HG03558 (cell line): ENCODE data around the gene IMPACT.
A peak's percentile ranks its signal among the peaks of the same experiment; 100 is the strongest.

ENCODE experiments used
- ATAC-seq: cut with Tn5 transposase; IDR thresholded peaks from one replicate; pipeline ENCODE4 v1.9.1; 2021; ENCODE audit warnings: moderate number of reproducible peaks; ENCODE audit not compliant: unreplicated experiment; ENCODE audit errors: extremely low read depth

The IMPACT gene, protein sequence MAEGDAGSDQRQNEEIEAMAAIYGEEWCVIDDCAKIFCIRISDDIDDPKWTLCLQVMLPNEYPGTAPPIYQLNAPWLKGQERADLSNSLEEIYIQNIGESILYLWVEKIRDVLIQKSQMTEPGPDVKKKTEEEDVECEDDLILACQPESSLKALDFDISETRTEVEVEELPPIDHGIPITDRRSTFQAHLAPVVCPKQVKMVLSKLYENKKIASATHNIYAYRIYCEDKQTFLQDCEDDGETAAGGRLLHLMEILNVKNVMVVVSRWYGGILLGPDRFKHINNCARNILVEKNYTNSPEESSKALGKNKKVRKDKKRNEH

DNA sequence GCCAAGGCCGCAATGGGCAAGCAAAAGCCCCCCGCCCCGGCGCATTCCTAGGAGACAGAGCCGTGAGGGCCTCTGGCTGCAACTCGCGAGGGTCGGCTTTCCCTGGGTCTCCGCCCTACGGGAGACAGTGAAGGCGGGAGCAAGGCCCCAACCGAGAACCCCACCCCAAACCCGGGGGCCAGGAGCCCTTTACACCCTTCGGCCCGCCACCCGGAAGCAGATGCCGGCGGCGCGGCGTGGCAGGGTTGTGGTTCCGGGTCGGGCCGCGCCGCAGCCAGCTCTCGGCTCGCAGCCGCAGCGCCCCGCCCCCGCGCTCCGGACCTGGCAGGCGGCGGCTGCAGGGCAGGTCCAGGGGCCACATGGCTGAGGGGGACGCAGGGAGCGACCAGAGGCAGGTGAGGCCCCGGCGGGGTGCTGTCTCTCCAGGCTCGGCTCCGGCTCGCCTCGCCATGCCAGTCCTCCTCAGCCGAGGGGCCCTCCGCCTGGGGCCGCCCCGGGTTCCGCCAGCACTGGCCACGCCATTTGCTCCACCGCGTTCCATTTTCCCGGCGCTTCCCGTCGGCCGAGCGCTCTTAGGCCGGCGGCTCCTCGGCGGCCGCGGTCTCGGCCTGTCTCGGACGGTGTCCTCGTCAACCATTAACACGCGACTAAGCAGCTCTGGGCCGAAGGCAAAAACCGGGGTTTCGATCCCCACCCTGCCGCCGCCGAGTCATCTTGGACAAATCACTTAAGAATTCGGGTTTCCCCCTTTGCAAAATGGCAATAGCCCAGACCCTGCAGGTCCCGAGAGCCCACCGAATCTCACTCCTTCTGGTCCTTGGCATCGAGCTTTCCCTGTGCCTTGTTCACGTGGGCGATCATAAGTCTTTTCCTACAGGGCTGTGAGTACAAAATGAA lies at the start of gene IMPACT:
Gene IMPACT (plus strand): TSS at position 273 of the 897 bp plus-strand sequence. CDS start 87 bp downstream, at position 360.
- peak; percentile 73 for ATAC-seq

- ATAC-seq: no peak
Observed at GRCh38 chr18:24378598-24378997, 47.9 kb upstream of the IMPACT start.

DNA sequence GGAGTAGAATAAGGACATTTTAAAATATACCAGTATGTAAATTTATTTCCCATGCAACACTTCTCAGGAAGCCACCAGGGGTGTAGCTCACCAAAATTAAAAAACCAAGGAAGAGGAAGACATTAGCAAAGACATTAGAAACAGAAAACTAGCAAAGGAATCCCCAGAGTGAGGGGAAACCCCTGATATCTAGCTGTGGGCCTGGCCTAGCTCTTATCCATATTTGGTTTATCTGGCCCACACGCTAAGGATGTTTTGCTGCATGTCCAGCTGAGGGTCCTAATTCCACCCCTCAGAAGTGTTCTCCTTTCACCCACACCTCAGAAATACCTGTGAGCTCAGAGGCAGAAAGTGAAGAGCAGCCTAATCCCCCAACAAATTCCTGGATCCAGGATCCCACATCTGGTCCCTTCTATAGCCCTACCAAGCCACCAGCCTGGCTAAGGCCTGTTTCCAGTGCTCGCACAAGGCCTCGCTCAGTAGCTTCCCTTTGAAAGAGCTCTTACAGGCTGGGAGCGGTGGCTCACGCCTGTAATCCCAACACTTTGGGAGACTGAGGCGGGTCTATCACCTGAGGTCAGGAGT lies 46.2 kb upstream of the IMPACT start:
- ATAC-seq: no peak

DNA sequence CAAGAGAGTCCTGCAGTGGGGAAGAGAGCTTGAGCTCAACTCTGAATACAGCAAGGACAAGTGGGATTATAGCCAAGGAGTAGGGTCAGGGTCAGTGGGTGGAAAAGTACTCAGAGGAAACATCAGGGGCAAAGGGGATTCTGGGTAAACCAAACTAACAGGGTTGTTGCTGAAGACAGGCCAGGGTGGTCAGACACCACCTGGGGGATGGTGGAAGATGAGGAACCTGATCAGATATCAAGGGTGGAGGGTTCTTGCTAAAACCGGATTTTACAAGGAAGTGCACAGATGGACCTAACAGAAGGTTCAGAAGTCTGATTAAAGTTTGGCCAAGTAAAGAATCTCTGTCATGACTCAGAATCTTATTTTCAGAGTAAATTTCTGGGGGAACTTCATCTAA lies 45.3 kb upstream of the IMPACT start:
- no peak for ATAC-seq

DNA sequence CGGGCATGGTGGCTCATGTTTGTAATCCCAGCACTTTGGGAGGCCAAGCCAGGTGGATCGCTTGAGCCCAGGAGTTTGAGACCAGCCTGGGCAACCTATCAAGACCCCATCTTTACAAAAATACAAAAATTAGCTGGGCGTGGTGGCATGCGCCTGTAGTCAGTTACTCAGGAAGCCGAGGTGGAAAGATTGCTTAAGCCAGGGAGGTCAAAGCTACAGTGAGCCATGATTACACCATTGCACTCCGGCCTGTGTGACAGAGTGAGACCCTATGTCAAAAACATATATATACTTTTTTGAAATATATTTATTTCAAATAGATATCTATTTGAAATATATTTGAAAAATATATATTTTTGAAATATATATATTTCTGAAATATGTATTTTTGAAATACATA lies 39.8 kb upstream of the IMPACT start:
- ATAC-seq: no peak

DNA sequence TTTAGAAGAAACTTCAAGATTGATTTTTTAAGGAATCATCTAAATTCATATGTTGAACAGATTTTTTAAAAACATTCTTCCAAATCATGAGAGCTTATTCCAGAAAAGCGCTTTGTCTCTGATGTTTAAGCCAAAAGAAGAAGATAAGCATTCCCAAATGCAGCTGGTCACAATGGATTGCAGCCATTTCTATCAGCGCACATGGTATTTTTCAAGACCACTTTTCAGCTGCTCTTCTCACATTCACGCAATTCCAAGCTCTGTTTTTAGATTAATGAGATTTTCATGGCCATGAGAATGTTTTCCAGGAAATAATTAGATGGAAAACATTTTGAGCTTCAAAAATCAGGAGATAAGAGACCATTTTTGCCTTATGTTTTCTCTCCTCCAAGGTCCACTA lies 37.5 kb upstream of the IMPACT start:
- ATAC-seq: no peak

DNA sequence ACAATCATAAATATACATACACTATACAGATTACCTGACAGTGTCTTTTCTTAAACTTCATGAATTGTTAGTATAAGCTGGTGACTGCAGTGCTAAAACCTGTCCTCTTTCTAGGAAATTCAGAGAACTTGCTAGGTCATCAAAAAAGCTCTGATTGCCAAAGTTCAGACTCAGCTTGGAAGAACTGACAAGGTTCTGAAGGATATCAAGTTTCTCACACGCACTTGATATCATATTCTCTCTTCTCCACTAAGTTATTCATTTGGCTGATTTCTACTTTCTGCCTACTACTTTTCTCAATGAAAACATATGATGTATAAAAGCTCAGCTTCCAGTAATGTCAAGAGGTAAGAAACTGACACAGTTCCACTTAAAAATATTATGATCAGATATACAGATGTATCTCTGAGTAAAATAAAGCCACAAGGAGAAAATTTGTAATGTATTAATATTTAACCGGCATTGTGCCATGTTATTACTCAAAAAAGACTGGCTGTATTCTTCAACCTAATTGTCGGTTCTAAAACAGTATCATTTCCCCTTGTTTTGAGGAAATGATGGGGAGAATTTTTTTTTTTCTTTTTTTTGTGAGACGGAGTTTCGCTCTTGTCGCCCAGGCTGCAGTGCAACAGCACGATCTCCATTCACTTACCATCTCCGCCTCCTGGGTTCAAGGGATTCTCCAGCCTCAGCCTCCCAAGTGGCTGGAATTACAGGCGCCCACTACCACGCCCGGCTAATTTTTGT lies 31.2 kb upstream of the IMPACT start:
- no peak for ATAC-seq

GRCh38 chr18:24396082-24396633 lies 30.3 kb upstream of the IMPACT start:
- no peak for ATAC-seq

DNA sequence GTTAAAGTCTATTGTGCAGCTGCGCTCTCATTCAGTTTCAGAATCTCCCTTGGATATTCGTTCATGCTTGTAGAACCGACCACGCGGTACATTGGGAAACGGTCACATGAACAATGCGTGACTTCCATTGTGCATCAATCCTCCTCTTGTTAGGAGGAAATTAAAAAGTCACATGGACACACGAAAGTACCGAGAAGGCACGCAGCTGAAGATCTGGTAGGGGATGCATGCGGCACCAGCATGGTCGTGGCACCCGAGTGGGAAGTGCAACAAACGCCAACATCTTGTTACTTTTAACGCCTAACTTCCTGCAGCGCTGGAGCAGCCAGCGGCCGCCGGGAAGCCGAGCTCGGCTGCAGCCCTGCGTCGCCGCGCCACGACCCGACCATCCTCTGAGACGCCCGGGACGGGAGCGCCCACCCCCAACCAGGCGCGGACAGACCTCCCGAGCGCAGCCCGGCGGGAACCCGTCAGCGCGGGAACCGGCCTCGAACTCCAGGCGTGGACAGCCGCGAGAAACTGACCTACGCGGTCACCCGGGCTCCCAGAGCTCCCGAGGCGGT lies 29.3 kb upstream of the IMPACT start:
- ATAC-seq: no peak

DNA sequence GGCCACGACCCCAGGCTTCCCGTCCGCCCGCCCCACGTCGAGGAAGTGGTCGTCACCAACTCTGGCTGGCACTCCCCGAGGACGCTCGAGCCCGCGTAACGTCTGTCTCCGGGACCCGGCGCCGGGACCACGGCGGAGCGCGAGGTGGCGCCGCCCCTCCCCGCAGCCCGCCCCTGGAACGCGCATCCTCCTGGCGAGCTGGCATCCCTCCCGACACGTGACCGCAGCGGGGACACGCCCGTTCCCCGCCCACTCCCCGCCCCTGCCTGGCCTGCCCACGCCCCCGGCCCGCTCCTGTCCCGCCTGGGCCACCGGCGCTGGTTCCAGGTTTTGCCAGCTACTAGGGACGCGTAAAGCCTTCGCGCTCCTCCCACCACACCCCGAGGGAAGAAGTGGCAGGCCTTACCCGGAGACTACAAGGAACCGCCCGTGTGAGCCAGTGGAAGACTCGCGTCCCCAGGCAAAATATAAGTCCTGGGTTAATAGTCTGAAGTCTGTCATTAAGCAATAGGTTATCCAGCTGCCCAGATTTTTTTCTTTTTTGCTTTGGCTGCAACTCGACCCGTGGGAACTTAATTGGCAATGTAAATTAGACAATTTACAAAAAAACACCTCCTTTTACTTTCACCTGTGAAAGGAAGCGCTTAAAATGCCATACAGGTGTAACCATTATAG lies 28.6 kb upstream of the IMPACT start, which contains the start of gene OSBPL1A:
Gene OSBPL1A (minus strand): TSS at position 131 of the 675 bp plus-strand sequence. CDS start 20,291 bp downstream, outside the sequence.
- no peak for ATAC-seq

- no peak for ATAC-seq
Observed at GRCh38 chr18:24398540-24398939, 27.9 kb upstream of the IMPACT start.

- ATAC-seq: no peak
Observed at GRCh38 chr18:24400587-24400986, 25.9 kb upstream of the IMPACT start.

GRCh38 chr18:24402209-24402785 lies 24.2 kb upstream of the IMPACT start:
- no peak for ATAC-seq

GRCh38 chr18:24403076-24403475 lies 23.4 kb upstream of the IMPACT start:
- ATAC-seq: no peak

DNA sequence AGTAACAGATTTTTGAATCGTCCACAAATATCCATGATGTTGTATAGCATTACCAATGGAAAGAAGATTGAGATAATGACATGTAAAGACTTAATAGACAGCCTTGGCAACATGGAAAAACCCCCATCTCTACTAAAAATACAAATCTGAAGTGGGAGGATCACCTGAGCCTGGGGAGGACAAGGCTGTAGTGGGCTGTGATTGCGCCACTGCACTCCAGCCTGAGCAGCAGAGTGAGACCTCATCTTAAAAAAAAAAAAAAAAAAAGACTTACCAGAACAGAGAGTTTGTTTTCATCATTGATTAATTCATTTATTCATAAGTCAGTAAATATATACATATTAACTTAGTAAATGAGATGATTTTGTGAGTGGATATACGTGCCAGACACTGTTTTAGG lies 21.9 kb upstream of the IMPACT start:
- no peak for ATAC-seq

DNA sequence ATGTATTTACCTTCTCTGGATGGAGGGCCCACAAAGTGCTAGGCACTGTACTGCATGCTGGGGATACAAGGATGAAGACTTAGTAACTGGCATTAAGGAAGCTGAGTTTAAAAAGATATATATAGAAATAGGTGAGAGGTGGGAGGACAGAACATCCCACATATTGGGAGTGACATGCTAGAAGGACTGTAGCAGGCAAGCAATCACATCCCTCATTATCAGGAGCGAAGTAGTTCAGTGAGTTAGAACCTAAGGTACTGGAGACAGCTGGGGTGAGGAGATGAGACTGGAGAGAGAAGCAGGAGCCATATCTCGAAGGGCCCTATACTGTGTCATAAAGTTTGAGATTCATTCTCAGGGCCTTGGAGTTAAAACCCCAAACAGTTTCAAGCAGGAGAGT lies 18.0 kb upstream of the IMPACT start:
- ATAC-seq: no peak

- ATAC-seq: no peak
Observed at GRCh38 chr18:24413148-24413547, 13.3 kb upstream of the IMPACT start.

DNA sequence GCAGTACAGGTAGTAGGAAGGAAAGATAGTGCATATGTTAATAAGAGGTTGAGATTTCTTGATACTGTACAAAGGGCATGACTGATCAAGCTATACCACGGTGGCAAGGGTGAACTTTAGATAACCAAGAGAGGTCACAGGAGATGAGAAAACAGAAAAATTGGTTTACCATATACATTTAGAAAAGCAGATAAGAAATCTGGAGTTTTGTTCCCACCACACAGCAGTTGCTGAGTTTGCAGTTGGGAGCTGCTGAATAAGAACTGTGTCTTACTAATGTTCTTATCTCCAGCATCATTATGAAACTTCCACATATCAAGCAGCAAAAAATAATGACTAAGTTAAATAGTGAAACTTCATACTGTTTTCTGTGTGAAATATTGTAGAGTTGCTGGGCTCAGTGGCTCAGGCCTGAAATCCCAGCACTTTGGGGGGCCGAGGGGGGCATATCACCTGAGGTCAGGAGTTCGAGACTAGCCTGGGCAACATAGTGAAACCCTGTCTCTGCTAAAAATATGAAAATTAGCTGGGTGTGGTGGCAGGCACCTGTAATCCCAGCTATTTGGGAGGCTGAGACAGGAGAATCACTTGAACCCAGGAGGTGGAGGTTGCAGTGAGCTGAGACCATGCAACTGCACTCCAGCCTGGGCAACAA lies 12.0 kb upstream of the IMPACT start:
- no peak for ATAC-seq
